HCT116 (cell line): Measurements from ENCODE around the gene ALOX5AP. TPM values are rescaled to one million over a fixed set of nuclear protein-coding genes. Genes with fewer than 3 reads are reported as not detected.

ENCODE experiments used
- ATAC-seq: fragments of 200-7000 bp; cut with Tn5 transposase; 2 replicates; pipeline ENCODE4 v1.9.1; 2020; ENCODE audit warnings: mild to moderate bottlenecking, moderate library complexity
- BruUV-seq: library from RNA; stranded (reverse); fragments of 400-500 nt; replicated peaks from 2 replicates; lab custom pipeline; 2021; lab: Mats Ljungman, UMichigan
- CTCF ChIA-PET: fragments of 300-600 bp; sonication (Branson Sonifier 250); formaldehyde crosslinking; loops from one replicate; lab custom pipeline; 2021; ENCODE audit warnings: antibody characterized with exemption; lab: Charles Lee
- POLR2A ChIA-PET: fragments of 300-600, 350-600 bp; sonication (Branson Sonifier 250); formaldehyde crosslinking; loops from one replicate; lab custom pipeline; 2021; ENCODE audit warnings: antibody characterized with exemption; lab: Charles Lee
- RAD21 ChIA-PET, 2 experiments: fragments of 300-600 bp; sonication (Branson Sonifier 250); formaldehyde crosslinking; loops; one replicate each; lab custom pipeline; 2023; ENCODE audit warnings: low total read pairs in 2 of 2; ENCODE audit not compliant: uncharacterized antibody in 2 of 2, unreplicated experiment in 2 of 2, low non-redundant PET in 1 of 2; lab: Charles Lee
- DNase-seq: peaks from one replicate; pipeline ENCODE4 v3.0.0-alpha.2; 2010; ENCODE audit warnings: low read depth, low spot score
- H2AFZ ChIP-seq: fragments of 200-600 bp; shearing (Covaris generic), sonication (generic); 2 replicates; pipeline ENCODE4 v1.6.1; 2017; ENCODE audit warnings: low read depth, mixed run types, mixed read lengths, antibody characterized with exemption, low read length; ENCODE audit not compliant: poor library complexity, severe bottlenecking
- H3K27ac ChIP-seq: 2 replicates; pipeline ENCODE4 v1.5.1; 2012; ENCODE audit warnings: low read depth, low read length
- H3K27me3 ChIP-seq: fragments of 200-600 bp; sonication (generic); 2 replicates; pipeline ENCODE4 v1.6.1; 2016; ENCODE audit warnings: mixed run types, low read length, mixed read lengths; ENCODE audit not compliant: insufficient read depth
- H3K36me3 ChIP-seq, 2 experiments: fragments of 200-500 bp in 1 of 2; fragments of 200-600 bp in 1 of 2; sonication (Bioruptor generic) in 1 of 2; sonication (generic) in 1 of 2; 2 replicates each; pipeline versions ENCODE4 v1.5.1 to v1.6.1; 2014 to 2016; ENCODE audit warnings: low read length in 2 of 2, inconsistent platforms in 1 of 2, mixed read lengths in 1 of 2, mixed run types in 1 of 2; ENCODE audit not compliant: insufficient read depth in 2 of 2, control insufficient read depth in 1 of 2
- H3K4me1 ChIP-seq, 2 experiments: fragments of 200-600 bp in 1 of 2; sonication (generic) in 1 of 2; 2 replicates each; pipeline versions ENCODE4 v1.5.1 to v1.6.1; 2012 to 2017; ENCODE audit warnings: low read length in 2 of 2, inconsistent platforms in 1 of 2, mild to moderate bottlenecking in 1 of 2, mixed read lengths in 1 of 2, mixed run types in 1 of 2, moderate library complexity in 1 of 2; ENCODE audit not compliant: insufficient read depth in 2 of 2, control insufficient read depth in 1 of 2
- H3K4me2 ChIP-seq: fragments of 200-600 bp; sonication (generic); 2 replicates; pipeline ENCODE4 v1.6.1; 2017; ENCODE audit warnings: mixed run types, low read length, mixed read lengths
- H3K4me3 ChIP-seq, 2 experiments: fragments of 200-600 bp in 1 of 2; sonication (generic) in 1 of 2; replicated peaks in 1 of 2; 2 replicates each; pipeline ENCODE4 v1.5.1; 2011 to 2016; ENCODE audit warnings: low read length in 2 of 2, control low read depth in 1 of 2, low read depth in 1 of 2, mild to moderate bottlenecking in 1 of 2, mixed read lengths in 1 of 2, mixed run types in 1 of 2
- H3K79me2 ChIP-seq: fragments of 200-600 bp; sonication (generic); 2 replicates; pipeline ENCODE4 v1.6.1; 2017; ENCODE audit warnings: mild to moderate bottlenecking, mixed run types, low read length, moderate library complexity, mixed read lengths; ENCODE audit not compliant: insufficient read depth
- H3K9ac ChIP-seq: fragments of 200-600 bp; sonication (generic); 2 replicates; pipeline ENCODE4 v1.6.1; 2016; ENCODE audit warnings: low read length, mixed read lengths
- H3K9me2 ChIP-seq: fragments of 200-600 bp; sonication (generic), shearing (Covaris generic); 2 replicates; pipeline ENCODE4 v1.6.1; 2017; ENCODE audit warnings: mixed run types, mild to moderate bottlenecking, moderate library complexity; ENCODE audit not compliant: insufficient read depth
- H3K9me3 ChIP-seq, 2 experiments: fragments of 200-500 bp in 1 of 2; fragments of 200-600 bp in 1 of 2; sonication (Bioruptor generic) in 1 of 2; sonication (generic) in 1 of 2; 2 replicates each; pipeline ENCODE4 v1.6.1; 2014 to 2017; ENCODE audit warnings: low read length in 2 of 2, mixed read lengths in 2 of 2, inconsistent platforms in 1 of 2, low read depth in 1 of 2, mild to moderate bottlenecking in 1 of 2, mixed run types in 1 of 2, moderate library complexity in 1 of 2; ENCODE audit not compliant: control insufficient read depth in 1 of 2, insufficient read depth in 1 of 2
- H4K20me1 ChIP-seq: fragments of 200-600 bp; sonication (generic), shearing (Covaris generic); 2 replicates; pipeline ENCODE4 v1.6.1; 2017; ENCODE audit warnings: mixed run types, mild to moderate bottlenecking, moderate library complexity; ENCODE audit not compliant: insufficient read depth
- CBX3 ChIP-seq: IDR thresholded peaks from 2 replicates; pipeline ENCODE4 v1.6.1; 2012; ENCODE audit warnings: low read depth
- CEBPB ChIP-seq: IDR thresholded peaks from 2 replicates; pipeline ENCODE4 v1.6.1; 2012; ENCODE audit warnings: low read depth
- EGR1 ChIP-seq: IDR thresholded peaks from 2 replicates; pipeline ENCODE4 v1.6.1; 2012; ENCODE audit warnings: low read depth
- ELF1 ChIP-seq: IDR thresholded peaks from 2 replicates; pipeline ENCODE4 v1.6.1; 2012; ENCODE audit warnings: low read depth, borderline replicate concordance
- FOSL1 ChIP-seq: IDR thresholded peaks from 2 replicates; pipeline ENCODE4 v1.6.1; 2012; ENCODE audit warnings: low read depth
- JUND ChIP-seq: IDR thresholded peaks from 2 replicates; pipeline ENCODE4 v1.6.1; 2012
- POLR2A ChIP-seq: IDR thresholded peaks from 2 replicates; pipeline ENCODE4 v1.7.0; 2011; ENCODE audit warnings: borderline replicate concordance; ENCODE audit not compliant: insufficient read depth, insufficient read length; ENCODE audit errors: extremely low read depth
- POLR2AphosphoS5 ChIP-seq: IDR thresholded peaks from 2 replicates; pipeline ENCODE4 v1.6.1; 2011; ENCODE audit warnings: mild to moderate bottlenecking, low read depth, low read length, moderate library complexity
- RAD21 ChIP-seq: IDR thresholded peaks from 2 replicates; pipeline ENCODE4 v1.6.1; 2012; ENCODE audit warnings: low read depth, mild to moderate bottlenecking
- SIN3A ChIP-seq: IDR thresholded peaks from 2 replicates; pipeline ENCODE4 v1.6.1; 2012; ENCODE audit warnings: low read depth
- SP1 ChIP-seq: IDR thresholded peaks from 2 replicates; pipeline ENCODE4 v1.6.1; 2012; ENCODE audit warnings: low read depth
- SRF ChIP-seq: IDR thresholded peaks from 2 replicates; pipeline ENCODE4 v1.6.1; 2012; ENCODE audit warnings: low read depth
- TCF7L2 ChIP-seq: IDR thresholded peaks from 2 replicates; pipeline ENCODE4 v1.7.0; 2011; ENCODE audit warnings: borderline replicate concordance, inconsistent platforms; ENCODE audit not compliant: insufficient read depth, insufficient read length; ENCODE audit errors: extremely low read depth
- YY1 ChIP-seq: IDR thresholded peaks from 2 replicates; pipeline ENCODE4 v1.6.1; 2011; ENCODE audit warnings: low read length, low read depth, moderate library complexity, mild to moderate bottlenecking; ENCODE audit not compliant: insufficient replicate concordance; ENCODE audit errors: extremely low read depth
- ZNF274 ChIP-seq: fragments of 200-500 bp; sonication (Bioruptor generic); IDR thresholded peaks from 2 replicates; pipeline ENCODE4 v1.6.1; 2014; ENCODE audit warnings: mild to moderate bottlenecking, low read depth, low read length, inconsistent platforms
- intact Hi-C: fragments of 100-400 bp; cut with micrococcal nuclease; formaldehyde crosslinking; loops from 2 replicates; pipeline ENCODE4 v1.10.0; 2022
- total RNA-seq: library from RNA; stranded (reverse); gene quantifications from one replicate; pipeline ENCODE4 v1.2.1, GENCODE V29; 2021; ENCODE audit not compliant: unreplicated experiment
- TF ChIP-seq, protein P1 (sequence below), 3 experiments: fragments of 200-600 bp in 1 of 3; sonication (generic) in 1 of 3; IDR thresholded peaks in 2 of 3; conservative IDR thresholded peaks in 1 of 3; 2 replicates each; pipeline ENCODE4 v1.5.1; 2012 to 2017; ENCODE audit warnings: low read depth in 2 of 3, low read length in 2 of 3, antibody characterized with exemption in 1 of 3, borderline replicate concordance in 1 of 3, control low read depth in 1 of 3, mild to moderate bottlenecking in 1 of 3, mixed read lengths in 1 of 3, mixed run types in 1 of 3, moderate library complexity in 1 of 3; ENCODE audit not compliant: insufficient read depth in 1 of 3
- TF ChIP-seq, protein P2 (sequence below): IDR thresholded peaks from 2 replicates; pipeline ENCODE4 v1.6.1; 2012
- TF ChIP-seq, protein P3 (sequence below): IDR thresholded peaks from 2 replicates; pipeline ENCODE4 v1.6.1; 2011; ENCODE audit warnings: mild to moderate bottlenecking, low read length, moderate library complexity; ENCODE audit not compliant: insufficient replicate concordance; ENCODE audit errors: extremely low read depth
- TF ChIP-seq, protein P4 (sequence below): IDR thresholded peaks from 2 replicates; pipeline ENCODE4 v1.6.1; 2012
- TF ChIP-seq, protein P5 (sequence below): IDR thresholded peaks from 2 replicates; pipeline ENCODE4 v1.6.1; 2012; ENCODE audit warnings: low read depth

Gene ALOX5AP
- total RNA-seq, 1 experiment from 2014 or later, result not detected

DNA sequence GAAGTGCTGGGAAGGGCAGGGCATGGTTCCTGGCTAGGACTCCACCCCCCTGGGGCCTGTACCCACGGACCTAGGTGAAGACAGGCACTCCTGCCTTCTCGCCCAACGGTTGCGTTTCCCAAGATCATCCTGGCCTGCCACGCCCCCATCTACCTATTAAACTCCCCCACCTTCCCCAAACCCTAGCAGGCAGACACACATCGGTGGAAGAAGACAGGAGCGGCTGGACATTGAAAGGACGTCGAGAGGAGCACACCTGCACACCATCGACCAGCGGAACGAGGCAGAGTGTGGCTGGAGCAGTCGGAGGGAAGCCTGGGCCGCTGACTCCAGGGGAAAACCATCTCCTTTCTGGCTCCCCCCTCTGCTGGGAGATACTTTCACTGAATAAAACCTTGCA is 45.6 kb upstream of the ALOX5AP start:
- Histone ChIP-seq H3K4me1 (peaks cover 0 to 12% of the 10 kb centered on the region in 2 experiments; a peak in 1 of 4 replicates), H3K79me2 (no peaks in the 10 kb centered on the region), H4K20me1 (no peaks in the 10 kb centered on the region), H2AFZ (peak overlapping the region; percentile 45), H3K4me3 (no peak overlapping the region), H3K27ac (no peak overlapping the region), H3K36me3 (no peaks in the 10 kb centered on the region), H3K9me3 (no peaks in the 10 kb centered on the region), H3K27me3 (no peaks in the 10 kb centered on the region), H3K9me2 (no peaks in the 10 kb centered on the region), H3K4me2 (peak overlapping the region; percentile 72; the same call in 1 of the 2 replicates), H3K9ac (no peak overlapping the region)
- ChIA-PET CTCF (no interaction called here), POLR2A (no interaction called here), RAD21 (no interaction called here)
- ATAC-seq (peak; percentile 34), DNase-seq (no peak)
- TF ChIP-seq SP1, result no peak
- TF ChIP-seq, protein P1, sequence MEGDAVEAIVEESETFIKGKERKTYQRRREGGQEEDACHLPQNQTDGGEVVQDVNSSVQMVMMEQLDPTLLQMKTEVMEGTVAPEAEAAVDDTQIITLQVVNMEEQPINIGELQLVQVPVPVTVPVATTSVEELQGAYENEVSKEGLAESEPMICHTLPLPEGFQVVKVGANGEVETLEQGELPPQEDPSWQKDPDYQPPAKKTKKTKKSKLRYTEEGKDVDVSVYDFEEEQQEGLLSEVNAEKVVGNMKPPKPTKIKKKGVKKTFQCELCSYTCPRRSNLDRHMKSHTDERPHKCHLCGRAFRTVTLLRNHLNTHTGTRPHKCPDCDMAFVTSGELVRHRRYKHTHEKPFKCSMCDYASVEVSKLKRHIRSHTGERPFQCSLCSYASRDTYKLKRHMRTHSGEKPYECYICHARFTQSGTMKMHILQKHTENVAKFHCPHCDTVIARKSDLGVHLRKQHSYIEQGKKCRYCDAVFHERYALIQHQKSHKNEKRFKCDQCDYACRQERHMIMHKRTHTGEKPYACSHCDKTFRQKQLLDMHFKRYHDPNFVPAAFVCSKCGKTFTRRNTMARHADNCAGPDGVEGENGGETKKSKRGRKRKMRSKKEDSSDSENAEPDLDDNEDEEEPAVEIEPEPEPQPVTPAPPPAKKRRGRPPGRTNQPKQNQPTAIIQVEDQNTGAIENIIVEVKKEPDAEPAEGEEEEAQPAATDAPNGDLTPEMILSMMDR (IDR thresholded peaks at IDR 0.05 in 2 of 3, conservative IDR thresholded peaks at IDR 0.05 in 1 of 3; ENCODE audit: borderline replicate concordance in 1 of 3, insufficient read depth in 1 of 3, low read depth in 2 of 3, low read length in 2 of 3), result no peak
- TF ChIP-seq RAD21, result no peak
- no peak for TF ChIP-seq FOSL1
- TF ChIP-seq, protein P2, sequence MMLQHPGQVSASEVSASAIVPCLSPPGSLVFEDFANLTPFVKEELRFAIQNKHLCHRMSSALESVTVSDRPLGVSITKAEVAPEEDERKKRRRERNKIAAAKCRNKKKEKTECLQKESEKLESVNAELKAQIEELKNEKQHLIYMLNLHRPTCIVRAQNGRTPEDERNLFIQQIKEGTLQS, result no peak
- TF ChIP-seq ELF1, result no peak
- TF ChIP-seq POLR2A, result no peak
- no peak for TF ChIP-seq SRF
- no peak for TF ChIP-seq YY1
- TF ChIP-seq POLR2AphosphoS5, result no peak
- TF ChIP-seq CBX3, result no peak
- no peak for TF ChIP-seq EGR1
- TF ChIP-seq CEBPB, result no peak
- TF ChIP-seq, protein P3, sequence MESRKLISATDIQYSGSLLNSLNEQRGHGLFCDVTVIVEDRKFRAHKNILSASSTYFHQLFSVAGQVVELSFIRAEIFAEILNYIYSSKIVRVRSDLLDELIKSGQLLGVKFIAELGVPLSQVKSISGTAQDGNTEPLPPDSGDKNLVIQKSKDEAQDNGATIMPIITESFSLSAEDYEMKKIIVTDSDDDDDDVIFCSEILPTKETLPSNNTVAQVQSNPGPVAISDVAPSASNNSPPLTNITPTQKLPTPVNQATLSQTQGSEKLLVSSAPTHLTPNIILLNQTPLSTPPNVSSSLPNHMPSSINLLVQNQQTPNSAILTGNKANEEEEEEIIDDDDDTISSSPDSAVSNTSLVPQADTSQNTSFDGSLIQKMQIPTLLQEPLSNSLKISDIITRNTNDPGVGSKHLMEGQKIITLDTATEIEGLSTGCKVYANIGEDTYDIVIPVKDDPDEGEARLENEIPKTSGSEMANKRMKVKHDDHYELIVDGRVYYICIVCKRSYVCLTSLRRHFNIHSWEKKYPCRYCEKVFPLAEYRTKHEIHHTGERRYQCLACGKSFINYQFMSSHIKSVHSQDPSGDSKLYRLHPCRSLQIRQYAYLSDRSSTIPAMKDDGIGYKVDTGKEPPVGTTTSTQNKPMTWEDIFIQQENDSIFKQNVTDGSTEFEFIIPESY, result no peak
- no peak for TF ChIP-seq TCF7L2
- TF ChIP-seq ZNF274, result no peak
- TF ChIP-seq JUND, result no peak
- TF ChIP-seq, protein P4, sequence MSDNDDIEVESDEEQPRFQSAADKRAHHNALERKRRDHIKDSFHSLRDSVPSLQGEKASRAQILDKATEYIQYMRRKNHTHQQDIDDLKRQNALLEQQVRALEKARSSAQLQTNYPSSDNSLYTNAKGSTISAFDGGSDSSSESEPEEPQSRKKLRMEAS, result no peak
- no peak for TF ChIP-seq SIN3A
- TF ChIP-seq, protein P5, sequence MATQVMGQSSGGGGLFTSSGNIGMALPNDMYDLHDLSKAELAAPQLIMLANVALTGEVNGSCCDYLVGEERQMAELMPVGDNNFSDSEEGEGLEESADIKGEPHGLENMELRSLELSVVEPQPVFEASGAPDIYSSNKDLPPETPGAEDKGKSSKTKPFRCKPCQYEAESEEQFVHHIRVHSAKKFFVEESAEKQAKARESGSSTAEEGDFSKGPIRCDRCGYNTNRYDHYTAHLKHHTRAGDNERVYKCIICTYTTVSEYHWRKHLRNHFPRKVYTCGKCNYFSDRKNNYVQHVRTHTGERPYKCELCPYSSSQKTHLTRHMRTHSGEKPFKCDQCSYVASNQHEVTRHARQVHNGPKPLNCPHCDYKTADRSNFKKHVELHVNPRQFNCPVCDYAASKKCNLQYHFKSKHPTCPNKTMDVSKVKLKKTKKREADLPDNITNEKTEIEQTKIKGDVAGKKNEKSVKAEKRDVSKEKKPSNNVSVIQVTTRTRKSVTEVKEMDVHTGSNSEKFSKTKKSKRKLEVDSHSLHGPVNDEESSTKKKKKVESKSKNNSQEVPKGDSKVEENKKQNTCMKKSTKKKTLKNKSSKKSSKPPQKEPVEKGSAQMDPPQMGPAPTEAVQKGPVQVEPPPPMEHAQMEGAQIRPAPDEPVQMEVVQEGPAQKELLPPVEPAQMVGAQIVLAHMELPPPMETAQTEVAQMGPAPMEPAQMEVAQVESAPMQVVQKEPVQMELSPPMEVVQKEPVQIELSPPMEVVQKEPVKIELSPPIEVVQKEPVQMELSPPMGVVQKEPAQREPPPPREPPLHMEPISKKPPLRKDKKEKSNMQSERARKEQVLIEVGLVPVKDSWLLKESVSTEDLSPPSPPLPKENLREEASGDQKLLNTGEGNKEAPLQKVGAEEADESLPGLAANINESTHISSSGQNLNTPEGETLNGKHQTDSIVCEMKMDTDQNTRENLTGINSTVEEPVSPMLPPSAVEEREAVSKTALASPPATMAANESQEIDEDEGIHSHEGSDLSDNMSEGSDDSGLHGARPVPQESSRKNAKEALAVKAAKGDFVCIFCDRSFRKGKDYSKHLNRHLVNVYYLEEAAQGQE, result no peak
- no TSS peak for BruUV-seq
- intact Hi-C loops, result loop anchor here (5.0 kb wide), 1 partner anchor 182 kb away; no protein-coding TSS in a partner anchor
